MM.1S (cell line): Measurements from ENCODE around the gene ARFGAP1.

Experiments used
- DNase-seq: peaks from one replicate; pipeline ENCODE4 v3.0.0-alpha.2; 2015
- H2AFZ ChIP-seq: fragments of 300-600 bp; sonication (generic); 2 replicates; pipeline ENCODE4 v1.6.0; 2016; ENCODE audit warnings: antibody characterized with exemption, low read length
- H3F3A ChIP-seq: fragments of 300-600 bp; sonication (generic); 2 replicates; pipeline ENCODE4 v1.6.1; 2016; ENCODE audit warnings: mild to moderate bottlenecking, antibody characterized with exemption, low read length, moderate library complexity, mixed read lengths; ENCODE audit not compliant: insufficient read depth
- H3K27ac ChIP-seq: fragments of 300-600 bp; sonication (generic); 2 replicates; pipeline ENCODE4 v1.5.1; 2016; ENCODE audit warnings: mild to moderate bottlenecking, low read length
- H3K27me3 ChIP-seq: fragments of 300-600 bp; sonication (generic); replicated peaks from 2 replicates; pipeline ENCODE4 v1.6.0; 2016; ENCODE audit warnings: low read length; ENCODE audit not compliant: insufficient read depth
- H3K36me3 ChIP-seq: fragments of 300-600 bp; sonication (generic); replicated peaks from 2 replicates; pipeline ENCODE4 v1.6.1; 2016; ENCODE audit warnings: mild to moderate bottlenecking, low read length, mixed read lengths; ENCODE audit not compliant: insufficient read depth
- H3K4me1 ChIP-seq: fragments of 300-600 bp; sonication (generic); 2 replicates; pipeline ENCODE4 v1.6.1; 2016; ENCODE audit warnings: low read length, mixed read lengths
- H3K4me2 ChIP-seq: fragments of 300-600 bp; sonication (generic); 2 replicates; pipeline ENCODE4 v1.6.0; 2016; ENCODE audit warnings: low read depth, low read length
- H3K4me3 ChIP-seq: fragments of 300-600 bp; sonication (generic); 2 replicates; pipeline ENCODE4 v1.5.1; 2016; ENCODE audit warnings: low read length, mixed read lengths
- H3K79me2 ChIP-seq: fragments of 300-600 bp; sonication (generic); 2 replicates; pipeline ENCODE4 v1.6.1; 2016; ENCODE audit warnings: mixed run types, low read length, mixed read lengths
- H3K9ac ChIP-seq: fragments of 300-600 bp; sonication (generic); 2 replicates; pipeline ENCODE4 v1.6.1; 2016; ENCODE audit warnings: low read length, mixed read lengths
- H3K9me2 ChIP-seq: fragments of 300-600 bp; sonication (generic); replicated peaks from 2 replicates; pipeline ENCODE4 v1.6.1; 2016; ENCODE audit warnings: mild to moderate bottlenecking, low read length, mixed read lengths; ENCODE audit not compliant: insufficient read depth
- H3K9me3 ChIP-seq: fragments of 300-600 bp; sonication (generic); replicated peaks from 2 replicates; pipeline ENCODE4 v1.6.1; 2016; ENCODE audit warnings: mild to moderate bottlenecking, low read length, mixed read lengths; ENCODE audit not compliant: insufficient read depth
- H4K20me1 ChIP-seq: fragments of 300-600 bp; sonication (generic); 2 replicates; pipeline ENCODE4 v1.6.1; 2016; ENCODE audit warnings: mild to moderate bottlenecking, low read length, moderate library complexity, mixed read lengths; ENCODE audit not compliant: insufficient read depth
- CTCF ChIP-seq: fragments of 300-600 bp; sonication (generic); IDR thresholded peaks from 2 replicates; pipeline ENCODE4 v1.5.1; 2016; ENCODE audit warnings: antibody characterized with exemption, low read length, mixed read lengths
- EZH2 ChIP-seq: fragments of 300-600 bp; sonication (generic); optimal IDR thresholded peaks from 2 replicates; pipeline ENCODE3; 2017; ENCODE audit warnings: low read depth, mild to moderate bottlenecking, antibody characterized with exemption, low read length, mixed read lengths
- EZH2phosphoT487 ChIP-seq: fragments of 300-600 bp; sonication (generic); IDR thresholded peaks from 2 replicates; pipeline ENCODE4 v1.6.1; 2018; ENCODE audit warnings: antibody characterized with exemption, low read length

ARFGAP1 gene

GRCh38 chr20:63264519-63264918 is 8.1 kb upstream of the ARFGAP1 start:
- H3K9me3 ChIP-seq: no peaks in the 10 kb centered on the region
- H3F3A ChIP-seq: no peaks in the 10 kb centered on the region
- H3K4me3 ChIP-seq: no peak overlapping the region
- no peak overlapping the region for H3K4me2 ChIP-seq
- H3K79me2 ChIP-seq: no peaks in the 10 kb centered on the region
- H2AFZ ChIP-seq: no peak overlapping the region
- no peak overlapping the region for H3K9ac ChIP-seq
- DNase-seq: no peak
- H3K36me3 ChIP-seq: no peaks in the 10 kb centered on the region
- no peaks in the 10 kb centered on the region for H4K20me1 ChIP-seq
- no peaks in the 10 kb centered on the region for H3K9me2 ChIP-seq
- H3K27ac ChIP-seq: no peak overlapping the region
- H3K4me1 ChIP-seq: no peaks in the 10 kb centered on the region
- peaks cover 97% of the 10 kb centered on the region for H3K27me3 ChIP-seq
- no peak for TF ChIP-seq EZH2phosphoT487
- no peak for TF ChIP-seq CTCF
- no peak for TF ChIP-seq EZH2

GRCh38 chr20:63265891-63266515 is 6.6 kb upstream of the ARFGAP1 start:
- Histone ChIP-seq H3K27ac (no peak overlapping the region), H3K36me3 (no peaks in the 10 kb centered on the region), H3F3A (no peaks in the 10 kb centered on the region), H3K79me2 (no peaks in the 10 kb centered on the region), H3K4me2 (no peak overlapping the region), H3K4me1 (no peaks in the 10 kb centered on the region), H3K9ac (no peak overlapping the region), H3K27me3 (peaks cover 83% of the 10 kb centered on the region), H3K9me3 (no peaks in the 10 kb centered on the region), H3K9me2 (no peaks in the 10 kb centered on the region), H2AFZ (no peak overlapping the region), H3K4me3 (no peak overlapping the region), H4K20me1 (no peaks in the 10 kb centered on the region)
- DNase-seq: no peak
- TF ChIP-seq CTCF (no peak), EZH2phosphoT487 (no peak), EZH2 (no peak)

- TF ChIP-seq EZH2phosphoT487 (no peak), EZH2 (no peak), CTCF (no peak)
- Histone ChIP-seq H3K4me2 (no peak overlapping the region), H4K20me1 (no peaks in the 10 kb centered on the region), H3K27ac (no peak overlapping the region), H3K4me3 (no peak overlapping the region), H3K4me1 (no peaks in the 10 kb centered on the region), H3K9me3 (no peaks in the 10 kb centered on the region), H3K36me3 (no peaks in the 10 kb centered on the region), H3K9ac (no peak overlapping the region), H3K9me2 (no peaks in the 10 kb centered on the region), H3K79me2 (no peaks in the 10 kb centered on the region), H3F3A (no peaks in the 10 kb centered on the region), H2AFZ (no peak overlapping the region), H3K27me3 (peaks cover 67% of the 10 kb centered on the region)
- DNase-seq: no peak
These were observed 4.9 kb upstream of the ARFGAP1 start for GRCh38 chr20:63267691-63268090.
